GM19099 (cell line): ENCODE results near the gene ZNRD2.

Source experiments
- POLR2A ChIP-seq: IDR thresholded peaks from 3 replicates; pipeline ENCODE4 v1.6.1; 2011; ENCODE audit warnings: low read depth; ENCODE audit not compliant: insufficient read length; ENCODE audit errors: extremely low read depth

ZNRD2 gene

GRCh38 chr11:65585396-65586246 lies 15.3 kb downstream of the ZNRD2 start:
- TF ChIP-seq POLR2A: no peak

- no peak for TF ChIP-seq POLR2A
These were observed 16.0 kb downstream of the ZNRD2 start for GRCh38 chr11:65586247-65586630.

- no peak for TF ChIP-seq POLR2A
These were observed 16.4 kb downstream of the ZNRD2 start for GRCh38 chr11:65586676-65587075.

- no peak for TF ChIP-seq POLR2A
These were observed 18.1 kb downstream of the ZNRD2 start for GRCh38 chr11:65588199-65589054.

GRCh38 chr11:65589444-65590239 lies 19.4 kb downstream of the ZNRD2 start:
- TF ChIP-seq POLR2A: no peak

- TF ChIP-seq POLR2A: no peak
These were observed 20.0 kb downstream of the ZNRD2 start for GRCh38 chr11:65590240-65590738.

GRCh38 chr11:65591939-65592857 lies 21.9 kb downstream of the ZNRD2 start:
- TF ChIP-seq POLR2A: no peak

- no peak for TF ChIP-seq POLR2A
These were observed 22.7 kb downstream of the ZNRD2 start for GRCh38 chr11:65592858-65593517.

- no peak for TF ChIP-seq POLR2A
These were observed 23.5 kb downstream of the ZNRD2 start for GRCh38 chr11:65593518-65594414.

GRCh38 chr11:65595131-65595530 lies 24.9 kb downstream of the ZNRD2 start:
- TF ChIP-seq POLR2A: no peak

- no peak for TF ChIP-seq POLR2A
These were observed 25.4 kb downstream of the ZNRD2 start, which contains the start of gene KCNK7 for GRCh38 chr11:65595543-65596281. Gene KCNK7, minus strand, starts transcription at chr11:65595800. Its CDS starts 28 bp downstream, at chr11:65595772.

GRCh38 chr11:65596520-65596919 lies 26.2 kb downstream of the ZNRD2 start:
- TF ChIP-seq POLR2A: no peak

GRCh38 chr11:65598258-65598699 lies 28.0 kb downstream of the ZNRD2 start:
- TF ChIP-seq POLR2A: no peak
